Measurements from ENCODE around the gene NXN.

NXN gene

DNA sequence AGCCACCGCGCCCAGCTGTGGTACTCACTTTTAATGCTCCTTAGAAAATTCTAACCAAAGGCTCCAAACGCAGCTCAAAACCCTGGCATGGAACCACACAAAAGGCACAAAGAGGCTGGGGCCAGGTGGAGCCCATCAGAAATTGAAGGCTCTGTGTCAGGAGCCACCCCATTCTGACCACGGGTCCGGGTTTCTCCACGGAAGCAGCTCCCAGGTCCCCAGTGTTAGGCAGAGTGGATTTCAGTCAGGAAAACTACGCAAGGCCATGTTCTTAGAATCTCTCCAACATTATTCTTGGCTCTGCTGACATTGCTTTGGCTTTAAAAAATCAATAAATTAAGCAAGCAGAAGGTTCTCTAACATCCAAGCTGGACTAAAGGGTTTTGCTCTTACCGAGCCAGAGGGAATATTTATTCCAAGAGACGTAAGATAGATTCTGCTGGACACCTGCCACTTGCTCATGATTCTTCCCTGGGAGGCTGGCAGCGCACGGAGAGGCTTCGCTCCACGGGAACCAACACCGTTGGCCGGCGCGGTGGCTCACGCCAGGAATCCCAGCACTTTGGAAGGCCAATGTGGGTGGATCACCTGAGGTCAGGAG lies 93.5 kb downstream of the NXN start:
- TF ChIP-seq, protein P1, sequence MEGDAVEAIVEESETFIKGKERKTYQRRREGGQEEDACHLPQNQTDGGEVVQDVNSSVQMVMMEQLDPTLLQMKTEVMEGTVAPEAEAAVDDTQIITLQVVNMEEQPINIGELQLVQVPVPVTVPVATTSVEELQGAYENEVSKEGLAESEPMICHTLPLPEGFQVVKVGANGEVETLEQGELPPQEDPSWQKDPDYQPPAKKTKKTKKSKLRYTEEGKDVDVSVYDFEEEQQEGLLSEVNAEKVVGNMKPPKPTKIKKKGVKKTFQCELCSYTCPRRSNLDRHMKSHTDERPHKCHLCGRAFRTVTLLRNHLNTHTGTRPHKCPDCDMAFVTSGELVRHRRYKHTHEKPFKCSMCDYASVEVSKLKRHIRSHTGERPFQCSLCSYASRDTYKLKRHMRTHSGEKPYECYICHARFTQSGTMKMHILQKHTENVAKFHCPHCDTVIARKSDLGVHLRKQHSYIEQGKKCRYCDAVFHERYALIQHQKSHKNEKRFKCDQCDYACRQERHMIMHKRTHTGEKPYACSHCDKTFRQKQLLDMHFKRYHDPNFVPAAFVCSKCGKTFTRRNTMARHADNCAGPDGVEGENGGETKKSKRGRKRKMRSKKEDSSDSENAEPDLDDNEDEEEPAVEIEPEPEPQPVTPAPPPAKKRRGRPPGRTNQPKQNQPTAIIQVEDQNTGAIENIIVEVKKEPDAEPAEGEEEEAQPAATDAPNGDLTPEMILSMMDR (IDR thresholded peaks at IDR 0.05; ENCODE audit: control insufficient read depth, extremely low read depth, insufficient read depth) = no peak
- no peak for DNase-seq (ENCODE audit: low read depth)
- H3K4me3 ChIP-seq (ENCODE audit: low read depth, low read length) = no peak overlapping the region

DNA sequence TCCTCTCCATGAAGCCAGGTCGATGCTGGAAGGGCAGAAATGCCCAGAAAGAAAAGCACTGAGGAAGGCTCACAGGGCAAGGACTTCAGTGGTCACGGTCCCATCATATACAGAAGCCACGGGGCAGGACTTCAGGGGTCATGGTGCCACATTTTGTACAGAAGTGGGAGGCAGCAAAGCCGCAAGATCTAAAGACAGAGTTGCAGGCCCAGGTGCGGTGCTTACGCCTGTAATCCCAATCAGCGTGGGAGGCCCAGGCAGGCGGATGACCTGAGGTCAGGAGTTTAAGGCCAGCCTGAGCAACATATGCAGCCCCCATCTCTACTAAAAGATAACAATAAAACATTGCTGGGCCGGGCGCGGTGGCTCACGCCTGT lies 96.0 kb downstream of the NXN start:
- DNase-seq (ENCODE audit: low read depth) = no peak
- H3K4me3 ChIP-seq (ENCODE audit: low read depth, low read length) = no peak overlapping the region
- TF ChIP-seq, protein P1 (IDR thresholded peaks at IDR 0.05; ENCODE audit: control insufficient read depth, extremely low read depth, insufficient read depth) = no peak

DNA sequence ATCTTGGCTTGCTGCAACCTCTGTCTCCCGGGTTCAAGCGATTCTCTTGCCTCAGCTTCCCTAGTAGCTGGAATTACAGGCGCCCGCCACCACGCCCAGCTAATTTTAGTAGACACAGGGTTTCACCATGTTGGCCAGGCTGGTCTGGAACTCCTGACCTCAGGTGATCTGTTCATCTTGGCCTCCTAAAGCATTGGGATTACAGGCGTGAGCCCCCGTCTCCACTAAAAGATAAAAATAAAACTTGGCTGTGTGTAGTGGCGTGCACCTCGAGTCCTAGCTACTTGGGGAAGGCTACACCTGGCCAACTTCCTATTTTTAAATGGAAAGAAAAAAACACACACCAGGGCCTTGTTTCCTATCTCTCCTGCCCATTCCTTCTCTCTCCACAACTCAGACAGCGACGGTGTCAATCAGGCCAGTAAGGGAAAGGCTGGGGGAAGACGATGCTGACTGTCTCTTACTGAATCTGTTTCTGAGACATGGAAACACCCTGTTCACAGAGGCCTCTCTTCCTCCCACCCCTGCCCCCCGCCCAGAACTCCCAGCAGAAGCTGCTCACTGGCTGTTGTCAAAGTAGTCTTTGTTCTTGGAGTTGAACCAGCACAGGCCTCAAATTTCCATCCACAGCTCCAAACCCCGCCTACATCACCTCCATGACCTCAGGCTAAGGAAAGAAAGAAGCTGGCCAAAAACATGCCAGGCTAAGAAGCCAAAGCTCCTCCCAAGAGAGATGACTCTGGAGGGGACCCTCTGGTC lies 96.6 kb downstream of the NXN start:
- H3K4me3 ChIP-seq (ENCODE audit: low read depth, low read length) = no peak overlapping the region
- TF ChIP-seq, protein P1 (IDR thresholded peaks at IDR 0.05; ENCODE audit: control insufficient read depth, extremely low read depth, insufficient read depth) = no peak
- peak; percentile 87 for DNase-seq (ENCODE audit: low read depth)

DNA sequence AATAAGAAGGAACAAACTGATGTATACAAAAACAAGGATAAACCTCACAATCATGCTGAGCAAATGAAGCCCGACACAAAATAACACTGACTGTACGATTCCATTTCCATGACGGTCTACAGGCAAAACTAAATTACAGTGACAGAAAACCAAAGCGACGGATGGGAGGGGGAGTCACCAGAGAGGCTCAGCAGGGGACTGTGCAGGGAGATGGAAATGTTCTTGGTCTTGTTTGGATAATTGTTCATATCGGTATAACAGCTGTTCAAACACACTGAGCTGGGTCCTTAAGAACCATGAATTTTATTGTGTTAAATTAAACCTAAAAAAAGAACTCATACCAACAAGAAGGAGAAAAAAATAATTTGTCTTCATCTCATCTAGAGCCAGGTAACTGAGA lies 97.8 kb downstream of the NXN start:
- TF ChIP-seq, protein P1 (IDR thresholded peaks at IDR 0.05; ENCODE audit: control insufficient read depth, extremely low read depth, insufficient read depth) = no peak
- DNase-seq (ENCODE audit: low read depth) = no peak
- H3K4me3 ChIP-seq (ENCODE audit: low read depth, low read length) = no peak overlapping the region

DNA sequence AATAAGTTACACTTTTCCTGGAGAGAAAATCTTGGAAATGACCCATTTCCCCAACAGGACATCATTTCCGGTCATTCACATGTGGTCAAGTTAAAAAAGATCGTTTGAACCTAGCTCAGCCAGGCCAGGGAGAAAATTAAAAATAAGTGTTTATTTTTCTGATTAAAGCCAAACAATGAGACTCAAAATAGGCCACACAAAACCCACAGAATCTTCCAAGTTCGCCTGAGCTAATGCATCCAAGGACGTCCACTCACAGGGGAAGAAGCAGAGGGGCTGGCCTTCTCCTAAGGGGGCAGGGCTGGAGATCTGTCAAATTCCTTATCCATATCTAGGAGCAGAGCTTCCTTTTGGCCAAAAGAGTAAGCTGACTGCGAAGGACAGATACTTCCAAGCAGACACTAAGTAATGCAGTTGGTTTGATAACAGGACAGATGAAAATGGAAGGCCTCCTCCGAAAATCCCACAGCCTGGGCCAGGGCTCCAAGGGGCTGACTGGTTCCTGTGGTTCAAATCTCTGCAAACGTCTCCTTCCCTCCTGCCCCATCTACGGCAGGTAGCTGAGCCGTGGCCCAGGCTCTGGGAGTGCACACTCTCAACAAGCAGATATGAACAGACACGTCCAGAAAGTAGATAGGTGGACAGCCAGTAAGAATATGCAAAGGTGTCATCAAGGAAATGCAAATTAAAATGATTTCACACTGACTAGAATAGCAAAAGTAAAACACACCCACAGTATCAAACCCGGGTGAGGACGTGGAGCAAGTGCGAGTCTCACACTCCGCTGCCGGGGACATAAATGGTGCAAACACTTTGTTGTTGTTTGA lies 98.9 kb downstream of the NXN start:
- TF ChIP-seq, protein P1 (IDR thresholded peaks at IDR 0.05; ENCODE audit: control insufficient read depth, extremely low read depth, insufficient read depth) = no peak
- no peak for DNase-seq (ENCODE audit: low read depth)
- H3K4me3 ChIP-seq (ENCODE audit: low read depth, low read length) = no peak overlapping the region

DNA sequence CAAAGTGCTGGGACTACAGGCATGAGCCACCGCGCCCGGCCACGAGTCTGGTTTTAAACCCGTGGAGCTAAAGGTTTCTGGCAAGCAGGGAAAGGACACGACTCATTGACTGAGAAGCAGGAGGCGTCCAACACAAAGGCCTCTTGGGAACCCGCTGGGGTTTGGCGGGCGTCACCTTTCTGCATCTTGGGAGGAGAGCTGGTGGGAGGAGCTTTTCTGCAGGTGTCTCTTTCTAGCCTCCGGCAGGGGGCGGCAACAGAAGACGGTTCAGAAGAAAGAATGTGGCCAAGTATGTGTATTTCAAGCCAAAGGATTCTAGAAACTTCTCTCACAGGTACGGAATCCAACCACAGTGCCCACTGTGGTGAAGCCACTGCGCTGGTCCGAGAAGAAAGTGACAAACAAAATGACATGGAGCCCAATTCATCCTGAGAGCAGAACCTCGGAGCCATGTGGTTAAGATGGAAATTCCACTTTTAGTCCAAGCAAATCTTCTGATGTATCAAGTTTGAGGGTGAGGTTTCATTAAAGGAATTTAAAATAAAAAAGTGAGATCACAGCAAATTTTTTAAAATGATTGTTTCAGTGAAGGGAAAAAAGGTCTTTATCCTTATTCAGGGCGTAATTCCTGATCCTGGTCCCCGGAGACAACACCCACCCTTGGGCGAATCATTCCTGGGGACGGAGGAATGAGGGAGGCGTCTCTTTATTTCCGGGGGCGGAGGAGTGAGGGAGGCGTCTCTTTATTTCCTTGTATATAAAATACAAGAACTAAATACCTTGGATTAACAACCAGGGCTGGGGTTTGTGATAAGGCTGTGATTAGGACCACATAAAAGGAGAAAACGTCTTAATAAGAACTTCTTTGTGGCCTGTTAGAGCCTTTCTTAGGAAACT lies 99.8 kb downstream of the NXN start:
- H3K4me3 ChIP-seq (ENCODE audit: low read depth, low read length) = no peak overlapping the region
- DNase-seq (ENCODE audit: low read depth) = peak; percentile 54
- TF ChIP-seq, protein P1 (IDR thresholded peaks at IDR 0.05; ENCODE audit: control insufficient read depth, extremely low read depth, insufficient read depth) = peak; percentile 27; the same call in 1 of the 2 replicates

Measured in LNCaP clone FGC (cell line).